Stimulated activated CD4-positive, alpha-beta T cell treated with anti-CD3 and anti-CD28 coated beads, Interleukin-1b, Interleukin-23, amount 100 ng/mL, for 1 hour (primary cell): ENCODE results near the gene KDM4D.
"Not testable (repeated sequence)": the region's sequence is repeated elsewhere in the genome, so short reads cannot be mapped to it uniquely, and the experiment has no call there.

Experiments
- DNase-seq, 2 donors: peaks; one replicate each; pipeline ENCODE4 v3.0.0-alpha.2; 2020; ENCODE audit warnings: low read depth in 2 of 2

The KDM4D gene

GRCh38 chr11:94958121-94958696 lies 15.3 kb upstream of the KDM4D start:
- DNase-seq, result no peak

GRCh38 chr11:94959179-94959578 lies 14.3 kb upstream of the KDM4D start:
- DNase-seq, result no peak

- DNase-seq, result no peak
These were observed 13.0 kb upstream of the KDM4D start for GRCh38 chr11:94960488-94960887.

GRCh38 chr11:94961255-94961654 lies 12.3 kb upstream of the KDM4D start:
- DNase-seq, result no peak

GRCh38 chr11:94964934-94965333 lies 8.6 kb upstream of the KDM4D start:
- DNase-seq, result no peak

GRCh38 chr11:94968334-94968958 lies 5.1 kb upstream of the KDM4D start:
- DNase-seq, result no peak

GRCh38 chr11:94972700-94973098 lies 810 bp upstream of the KDM4D start:
- no peak for DNase-seq

- DNase-seq, result no peak
These were observed 669 bp downstream of the KDM4D start for GRCh38 chr11:94974178-94974577.

- no peak for DNase-seq
These were observed 2.1 kb downstream of the KDM4D start for GRCh38 chr11:94975599-94975998.

- DNase-seq, result no peak
These were observed 13.9 kb downstream of the KDM4D start for GRCh38 chr11:94987378-94987777.

GRCh38 chr11:94988748-94989147 lies 15.2 kb downstream of the KDM4D start:
- no peak for DNase-seq

GRCh38 chr11:94993400-94993943 lies 20.0 kb downstream of the KDM4D start:
- no peak for DNase-seq

GRCh38 chr11:94997437-94997836 lies 23.9 kb downstream of the KDM4D start:
- DNase-seq, result no peak

GRCh38 chr11:94998285-94998684 lies 24.8 kb downstream of the KDM4D start:
- no peak for DNase-seq

- no peak for DNase-seq
These were observed 30.2 kb downstream of the KDM4D start for GRCh38 chr11:95003716-95004115.

GRCh38 chr11:95005642-95006041 lies 32.1 kb downstream of the KDM4D start:
- DNase-seq, result no peak

GRCh38 chr11:95011376-95011775 lies 37.9 kb downstream of the KDM4D start:
- no peak for DNase-seq

GRCh38 chr11:95014184-95014821 lies 40.8 kb downstream of the KDM4D start:
- DNase-seq, result no peak

- DNase-seq, result no peak
These were observed 42.6 kb downstream of the KDM4D start for GRCh38 chr11:95016139-95016538.

GRCh38 chr11:95021468-95021867 lies 48.0 kb downstream of the KDM4D start:
- DNase-seq, result not testable (repeated sequence)

- DNase-seq, result no peak
These were observed 51.4 kb downstream of the KDM4D start, which contains the start of gene KDM4E for GRCh38 chr11:95024958-95025357. KDM4E (plus strand) TSS chr11:95025258; CDS start chr11:95025558, 300 bp downstream.

GRCh38 chr11:95025594-95025993 lies 52.1 kb downstream of the KDM4D start:
- DNase-seq, result not testable (repeated sequence)

GRCh38 chr11:95028357-95028756 lies 54.8 kb downstream of the KDM4D start:
- no peak for DNase-seq
